Osteoblast (primary cell): ENCODE results near the gene BAIAP2L1. TPM values are rescaled to one million over a fixed set of nuclear protein-coding genes. Genes with fewer than 3 reads are reported as not detected.

ENCODE experiments used
- DNase-seq: peaks from one replicate; pipeline ENCODE4 v3.0.0; 2011; ENCODE audit warnings: low spot score, mixed read lengths; ENCODE audit not compliant: insufficient read length; ENCODE audit errors: missing footprints
- H2AFZ ChIP-seq: 2 replicates; pipeline ENCODE4 v1.6.0; 2011; ENCODE audit warnings: mild to moderate bottlenecking, low read length
- H3K27ac ChIP-seq: 2 replicates; pipeline ENCODE4 v1.5.1; 2011; ENCODE audit warnings: mild to moderate bottlenecking, low read depth, low read length, moderate library complexity
- H3K27me3 ChIP-seq: 2 replicates; pipeline ENCODE4 v1.6.0; 2012; ENCODE audit warnings: mild to moderate bottlenecking, control low read depth, inconsistent platforms, low read length, moderate library complexity; ENCODE audit not compliant: insufficient read depth
- H3K36me3 ChIP-seq: 2 replicates; pipeline ENCODE4 v1.5.1; 2011; ENCODE audit warnings: mild to moderate bottlenecking, low read length, control low read depth, moderate library complexity; ENCODE audit not compliant: insufficient read depth
- H3K4me1 ChIP-seq: 2 replicates; pipeline ENCODE4 v1.5.1; 2011; ENCODE audit warnings: mild to moderate bottlenecking, low read length, control low read depth, moderate library complexity; ENCODE audit not compliant: insufficient read depth
- H3K4me2 ChIP-seq: 2 replicates; pipeline ENCODE4 v1.6.0; 2011; ENCODE audit warnings: mild to moderate bottlenecking, low read length; ENCODE audit not compliant: insufficient read depth
- H3K4me3 ChIP-seq: fragments of 200-600 bp; sonication (generic); 3 replicates; pipeline ENCODE4 v1.5.1; 2012; ENCODE audit warnings: mild to moderate bottlenecking, low read length, inconsistent platforms; ENCODE audit not compliant: insufficient read depth
- H3K79me2 ChIP-seq: 2 replicates; pipeline ENCODE4 v1.6.0; 2012; ENCODE audit warnings: mild to moderate bottlenecking, low read length, control low read depth, inconsistent platforms; ENCODE audit not compliant: insufficient read depth
- H3K9me3 ChIP-seq: 2 replicates; pipeline ENCODE4 v1.5.1; 2011; ENCODE audit warnings: low read depth, low read length, control low read depth
- H4K20me1 ChIP-seq: 2 replicates; pipeline ENCODE4 v1.6.0; 2012; ENCODE audit warnings: mild to moderate bottlenecking, low read length, control low read depth; ENCODE audit not compliant: insufficient read depth
- CTCF ChIP-seq: IDR thresholded peaks from 2 replicates; pipeline ENCODE4 v1.5.1; 2011; ENCODE audit warnings: mild to moderate bottlenecking, low read depth, low read length, moderate library complexity; ENCODE audit errors: extremely low read depth
- total RNA-seq: library from RNA; depleted of rRNA; stranded (reverse); fragments of >200 nt; gene quantifications from 2 replicates; pipeline ENCODE4 v1.2.3, GENCODE V29; 2012

The BAIAP2L1 gene
- total RNA-seq, 1 donor = 10.5 TPM

- no peak overlapping the region for H3K27ac ChIP-seq
- no peak overlapping the region for H3K4me2 ChIP-seq
- H4K20me1 ChIP-seq = peaks cover 47% of the 10 kb centered on the region
- H3K79me2 ChIP-seq = peaks cover 38% of the 10 kb centered on the region
- no peak overlapping the region for H2AFZ ChIP-seq
- H3K36me3 ChIP-seq = peaks cover 59% of the 10 kb centered on the region
- TF ChIP-seq CTCF = no peak
- no peaks in the 10 kb centered on the region for H3K27me3 ChIP-seq
- no peaks in the 10 kb centered on the region for H3K9me3 ChIP-seq
- H3K4me3 ChIP-seq = no peak overlapping the region
- peak; percentile 77 for DNase-seq
- no peaks in the 10 kb centered on the region for H3K4me1 ChIP-seq
These were observed 105.3 kb downstream of the BAIAP2L1 start for GRCh38 chr7:98295467-98296192.

GRCh38 chr7:98294798-98295382 lies 106.0 kb downstream of the BAIAP2L1 start:
- Histone ChIP-seq H3K4me2 (no peak overlapping the region), H3K27ac (no peak overlapping the region), H2AFZ (no peak overlapping the region), H3K27me3 (no peaks in the 10 kb centered on the region), H3K79me2 (peaks cover 43% of the 10 kb centered on the region), H4K20me1 (peaks cover 48% of the 10 kb centered on the region), H3K9me3 (no peaks in the 10 kb centered on the region), H3K36me3 (peaks cover 60% of the 10 kb centered on the region), H3K4me1 (no peaks in the 10 kb centered on the region), H3K4me3 (no peak overlapping the region)
- peak; percentile 62 for TF ChIP-seq CTCF
- peak; percentile 96 for DNase-seq

GRCh38 chr7:98294326-98294725 lies 106.6 kb downstream of the BAIAP2L1 start:
- H3K9me3 ChIP-seq = no peaks in the 10 kb centered on the region
- peaks cover 48% of the 10 kb centered on the region for H3K79me2 ChIP-seq
- H3K4me3 ChIP-seq = no peak overlapping the region
- no peak for TF ChIP-seq CTCF
- peaks cover 66% of the 10 kb centered on the region for H3K36me3 ChIP-seq
- no peaks in the 10 kb centered on the region for H3K4me1 ChIP-seq
- no peaks in the 10 kb centered on the region for H3K27me3 ChIP-seq
- H2AFZ ChIP-seq = no peak overlapping the region
- no peak overlapping the region for H3K4me2 ChIP-seq
- peaks cover 54% of the 10 kb centered on the region for H4K20me1 ChIP-seq
- DNase-seq = peak; percentile 56
- H3K27ac ChIP-seq = no peak overlapping the region

- no peak overlapping the region for H3K27ac ChIP-seq
- peaks cover 58% of the 10 kb centered on the region for H4K20me1 ChIP-seq
- DNase-seq = peak; percentile 25
- no peak for TF ChIP-seq CTCF
- peaks cover 69% of the 10 kb centered on the region for H3K36me3 ChIP-seq
- no peak overlapping the region for H3K4me3 ChIP-seq
- peaks cover 54% of the 10 kb centered on the region for H3K79me2 ChIP-seq
- no peaks in the 10 kb centered on the region for H3K9me3 ChIP-seq
- H3K27me3 ChIP-seq = no peaks in the 10 kb centered on the region
- H3K4me1 ChIP-seq = no peaks in the 10 kb centered on the region
- no peak overlapping the region for H2AFZ ChIP-seq
- H3K4me2 ChIP-seq = no peak overlapping the region
These were observed 107.1 kb downstream of the BAIAP2L1 start for GRCh38 chr7:98293746-98294145.
